WTC11 (cell line): ENCODE measurements around the gene RPUSD2. TPM values are rescaled to one million over a fixed set of nuclear protein-coding genes. Genes with fewer than 3 reads are reported as not detected.

Experiments
- ATAC-seq: fragments of 200-7000 bp; cut with Tn5 transposase; 2 replicates; pipeline ENCODE4 v1.10.0; 2021; ENCODE audit warnings: mild to moderate bottlenecking, moderate library complexity
- CTCF ChIA-PET: fragments of 300-600 bp; sonication (Branson Sonifier 250); formaldehyde crosslinking; loops from one replicate; lab custom pipeline; 2021; ENCODE audit warnings: antibody characterized with exemption; lab: Charles Lee
- POLR2A ChIA-PET: fragments of 350-600 bp; sonication (Branson Sonifier 250); formaldehyde crosslinking; loops from one replicate; lab custom pipeline; 2021; ENCODE audit warnings: antibody characterized with exemption; lab: Charles Lee
- DNase-seq: peaks from one replicate; pipeline ENCODE4 v3.0.0; 2021; ENCODE audit warnings: low spot score
- H3K27ac Mint-ChIP-seq: 2 replicates; pipeline ENCODE4 v1.8.0; 2021; ENCODE audit warnings: mixed read lengths
- H3K27me3 Mint-ChIP-seq: 2 replicates; pipeline ENCODE4 v1.8.0; 2021; ENCODE audit warnings: low read depth, mild to moderate bottlenecking, moderate library complexity, mixed read lengths
- H3K36me3 Mint-ChIP-seq: 2 replicates; pipeline ENCODE4 v1.8.0; 2021; ENCODE audit warnings: mixed read lengths
- H3K4me1 Mint-ChIP-seq: 2 replicates; pipeline ENCODE4 v1.8.0; 2022; ENCODE audit warnings: mixed read lengths
- H3K4me3 Mint-ChIP-seq: 2 replicates; pipeline ENCODE4 v1.8.0; 2021; ENCODE audit warnings: mild to moderate bottlenecking, moderate library complexity, mixed read lengths
- H3K9me3 Mint-ChIP-seq: 2 replicates; pipeline ENCODE4 v1.8.0; 2021; ENCODE audit warnings: mixed read lengths
- ATF6 ChIP-seq: sonication (generic); formaldehyde crosslinking; IDR thresholded peaks from 2 replicates; pipeline ENCODE4 v1.8.1; 2023; ENCODE audit warnings: mild to moderate bottlenecking, missing genetic modification reagents
- CREM ChIP-seq: sonication (generic); formaldehyde crosslinking; IDR thresholded peaks from 2 replicates; pipeline ENCODE4 v1.8.1; 2022; ENCODE audit warnings: mild to moderate bottlenecking, missing genetic modification reagents, moderate library complexity
- E2F4 ChIP-seq: sonication (generic); formaldehyde crosslinking; IDR thresholded peaks from 2 replicates; pipeline ENCODE4 v1.8.1; 2022; ENCODE audit warnings: low read depth, mild to moderate bottlenecking, moderate library complexity, missing genetic modification reagents, borderline replicate concordance
- ELF4 ChIP-seq: sonication (generic); formaldehyde crosslinking; IDR thresholded peaks from 2 replicates; pipeline ENCODE4 v1.8.1; 2022; ENCODE audit warnings: low read depth, mild to moderate bottlenecking, moderate library complexity, missing genetic modification reagents
- ESRRA ChIP-seq: sonication (generic); formaldehyde crosslinking; IDR thresholded peaks from 2 replicates; pipeline ENCODE4 v1.8.1; 2022; ENCODE audit warnings: mild to moderate bottlenecking, missing genetic modification reagents, borderline replicate concordance
- FOXJ3 ChIP-seq: sonication (generic); formaldehyde crosslinking; IDR thresholded peaks from 2 replicates; pipeline ENCODE4 v1.9.0; 2021; ENCODE audit warnings: missing genetic modification reagents, mild to moderate bottlenecking, borderline replicate concordance
- FOXP4 ChIP-seq: sonication (generic); formaldehyde crosslinking; IDR thresholded peaks from 2 replicates; pipeline ENCODE4 v1.8.0; 2022; ENCODE audit warnings: mild to moderate bottlenecking, missing genetic modification reagents
- GABPB1 ChIP-seq: sonication (generic); formaldehyde crosslinking; IDR thresholded peaks from 2 replicates; pipeline ENCODE4 v1.8.1; 2023; ENCODE audit warnings: mild to moderate bottlenecking, missing genetic modification reagents
- HMGA2 ChIP-seq: fragments of 250-450 bp; sonication (Bioruptor Pico); IDR thresholded peaks from 2 replicates; pipeline ENCODE4 v1.4.0; 2021; ENCODE audit warnings: mild to moderate bottlenecking, moderate library complexity
- HMGXB4 ChIP-seq: sonication (generic); formaldehyde crosslinking; IDR thresholded peaks from 2 replicates; pipeline ENCODE4 v1.8.1; 2023; ENCODE audit warnings: mild to moderate bottlenecking, moderate library complexity, missing genetic modification reagents
- JAZF1 ChIP-seq: fragments of 250-450 bp; sonication (Bioruptor Pico); IDR thresholded peaks from 2 replicates; pipeline ENCODE4 v1.9.0; 2021; ENCODE audit warnings: moderate library complexity, mild to moderate bottlenecking, inconsistent platforms
- MXD4 ChIP-seq: fragments of 250-450 bp; sonication (Bioruptor Pico); IDR thresholded peaks from 2 replicates; pipeline ENCODE4 v1.8.0; 2021; ENCODE audit warnings: mild to moderate bottlenecking, moderate library complexity, borderline replicate concordance
- NR1H2 ChIP-seq: sonication (generic); formaldehyde crosslinking; IDR thresholded peaks from 2 replicates; pipeline ENCODE4 v1.9.0; 2021; ENCODE audit warnings: mild to moderate bottlenecking, moderate library complexity, missing genetic modification reagents
- PRDM15 ChIP-seq: sonication (generic); formaldehyde crosslinking; IDR thresholded peaks from 2 replicates; pipeline ENCODE4 v1.8.0; 2022; ENCODE audit warnings: missing genetic modification reagents
- SOX15 ChIP-seq: fragments of 250-450 bp; sonication (Bioruptor Pico); IDR thresholded peaks from 2 replicates; pipeline ENCODE4 v1.9.0; 2021; ENCODE audit warnings: mild to moderate bottlenecking
- TP53 ChIP-seq: sonication (generic); formaldehyde crosslinking; IDR thresholded peaks from 2 replicates; pipeline ENCODE4 v1.8.1; 2023; ENCODE audit warnings: mild to moderate bottlenecking, missing genetic modification reagents
- USF1 ChIP-seq: sonication (generic); formaldehyde crosslinking; IDR thresholded peaks from 2 replicates; pipeline ENCODE4 v1.8.0; 2022; ENCODE audit warnings: mild to moderate bottlenecking, missing genetic modification reagents
- ZBTB21 ChIP-seq: sonication (generic); formaldehyde crosslinking; IDR thresholded peaks from 2 replicates; pipeline ENCODE4 v1.8.1; 2023; ENCODE audit warnings: mild to moderate bottlenecking, missing genetic modification reagents, borderline replicate concordance
- ZNF219 ChIP-seq: sonication (generic); formaldehyde crosslinking; IDR thresholded peaks from 2 replicates; pipeline ENCODE4 v1.8.0; 2023; ENCODE audit warnings: missing genetic modification reagents, mild to moderate bottlenecking, borderline replicate concordance
- ZNF671 ChIP-seq: fragments of 250-450 bp; sonication (Bioruptor Pico); IDR thresholded peaks from 2 replicates; pipeline ENCODE4 v1.8.0; 2021; ENCODE audit warnings: mild to moderate bottlenecking
- ZSCAN18 ChIP-seq: fragments of 250-450 bp; sonication (Bioruptor Pico); IDR thresholded peaks from 2 replicates; pipeline ENCODE4 v2.1.2; 2022; ENCODE audit warnings: mild to moderate bottlenecking, moderate library complexity
- total RNA-seq: library from RNA; stranded (reverse); gene quantifications from 3 replicates; pipeline ENCODE4 v1.2.3, GENCODE V29; 2021
- TF ChIP-seq, protein P1 (sequence below): sonication (generic); formaldehyde crosslinking; IDR thresholded peaks from 2 replicates; pipeline ENCODE4 v1.8.0; 2022; ENCODE audit warnings: mild to moderate bottlenecking, missing genetic modification reagents
- TF ChIP-seq, protein P2 (sequence below): sonication (generic); formaldehyde crosslinking; IDR thresholded peaks from 2 replicates; pipeline ENCODE4 v1.8.1; 2022; ENCODE audit warnings: mild to moderate bottlenecking, moderate library complexity, missing genetic modification reagents

Gene RPUSD2
- total RNA-seq, 1 experiment from 2014 or later, result 30.8 TPM

GRCh38 chr15:40595773-40596172 is 26.7 kb downstream of the RPUSD2 start:
- TF ChIP-seq ZSCAN18 (CRISPR knock-in tag), result no peak
- no peak for TF ChIP-seq JAZF1
- TF ChIP-seq USF1 (CRISPR knock-in tag), result no peak
- no peak for TF ChIP-seq HMGA2 (CRISPR knock-in tag)
- TF ChIP-seq ZBTB21 (CRISPR knock-in tag), result no peak
- TF ChIP-seq MXD4 (CRISPR knock-in tag), result no peak
- no peak for TF ChIP-seq SOX15 (CRISPR knock-in tag)
- no peak for TF ChIP-seq GABPB1 (CRISPR knock-in tag)
- TF ChIP-seq ZNF671 (CRISPR knock-in tag), result no peak
- TF ChIP-seq PRDM15 (CRISPR knock-in tag), result no peak
- no peak for TF ChIP-seq ZNF219
- TF ChIP-seq HMGXB4 (CRISPR knock-in tag), result no peak
- no peak for TF ChIP-seq NR1H2 (CRISPR knock-in tag)
- no peak for TF ChIP-seq ESRRA (CRISPR knock-in tag)
- TF ChIP-seq, protein P1, sequence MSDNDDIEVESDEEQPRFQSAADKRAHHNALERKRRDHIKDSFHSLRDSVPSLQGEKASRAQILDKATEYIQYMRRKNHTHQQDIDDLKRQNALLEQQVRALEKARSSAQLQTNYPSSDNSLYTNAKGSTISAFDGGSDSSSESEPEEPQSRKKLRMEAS, result no peak
- TF ChIP-seq ELF4 (CRISPR knock-in tag), result no peak
- TF ChIP-seq CREM (CRISPR knock-in tag), result no peak
- ChIA-PET POLR2A (no interaction called here), CTCF (no interaction called here)
- Mint-ChIP-seq H3K4me3 (no peak overlapping the region), H3K27ac (no peak overlapping the region), H3K9me3 (no peaks in the 10 kb centered on the region), H3K36me3 (no peaks in the 10 kb centered on the region), H3K27me3 (no peaks in the 10 kb centered on the region; the same call in 1 of the 2 replicates), H3K4me1 (peaks cover 21% of the 10 kb centered on the region)
- DNase-seq (no peak), ATAC-seq (no peak)

GRCh38 chr15:40597024-40597423 is 27.9 kb downstream of the RPUSD2 start:
- TF ChIP-seq, protein P2, sequence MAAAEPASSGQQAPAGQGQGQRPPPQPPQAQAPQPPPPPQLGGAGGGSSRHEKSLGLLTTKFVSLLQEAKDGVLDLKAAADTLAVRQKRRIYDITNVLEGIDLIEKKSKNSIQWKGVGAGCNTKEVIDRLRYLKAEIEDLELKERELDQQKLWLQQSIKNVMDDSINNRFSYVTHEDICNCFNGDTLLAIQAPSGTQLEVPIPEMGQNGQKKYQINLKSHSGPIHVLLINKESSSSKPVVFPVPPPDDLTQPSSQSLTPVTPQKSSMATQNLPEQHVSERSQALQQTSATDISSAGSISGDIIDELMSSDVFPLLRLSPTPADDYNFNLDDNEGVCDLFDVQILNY (CRISPR knock-in tag), result no peak
- no peak for TF ChIP-seq FOXJ3 (CRISPR knock-in tag)
- TF ChIP-seq TP53 (CRISPR knock-in tag), result no peak
- TF ChIP-seq SOX15 (CRISPR knock-in tag), result no peak
- TF ChIP-seq ZNF671 (CRISPR knock-in tag), result no peak
- TF ChIP-seq E2F4, result no peak
- TF ChIP-seq ATF6 (CRISPR knock-in tag), result no peak
- no peak for TF ChIP-seq FOXP4 (CRISPR knock-in tag)
- DNase-seq (no peak), ATAC-seq (no peak)
- POLR2A ChIA-PET, result no interaction called here
- no peaks in the 10 kb centered on the region for H3K36me3 Mint-ChIP-seq
- no peak overlapping the region for H3K27ac Mint-ChIP-seq
- H3K9me3 Mint-ChIP-seq, result no peaks in the 10 kb centered on the region
- H3K27me3 Mint-ChIP-seq, result no peaks in the 10 kb centered on the region; the same call in 1 of the 2 replicates
- peaks cover 15% of the 10 kb centered on the region for H3K4me1 Mint-ChIP-seq
- CTCF ChIA-PET, result no interaction called here
- no peak overlapping the region for H3K4me3 Mint-ChIP-seq
